Pancreas (tissue), 10 donors: ENCODE measurements around the gene CALM1. TPM values are rescaled to one million over a fixed set of nuclear protein-coding genes. Genes with fewer than 3 reads are reported as not detected.
A peak's percentile ranks its signal among the peaks of the same experiment; 100 is the strongest.

ENCODE experiments used
- ATAC-seq, 4 donors: fragments of 200-7000 bp; cut with Tn5 transposase; one replicate each; pipeline versions ENCODE4 v1.8.0 to v1.9.1; 2020; ENCODE audit warnings: mild to moderate bottlenecking in 4 of 4, moderate library complexity in 4 of 4
- DNase-seq, 6 donors: peaks; one replicate each; pipeline ENCODE4 v3.0.0-alpha.2; 2020
- FAIRE-seq: peaks from 2 replicates; lab custom pipeline; 2012; peaks lifted over from hg19 to GRCh38; lab: Jason Lieb, UNC
- H3K27ac ChIP-seq, 4 donors: fragments of 200-600 bp; sonication (generic); 1 replicate in 3 of 4; 2 replicates in 1 of 4; pipeline versions ENCODE4 v1.5.0 to v1.8.0; 2020
- H3K27me3 ChIP-seq, 4 donors: fragments of 200-600 bp; one replicate each; pipeline ENCODE4 v1.8.0; 2021
- H3K36me3 ChIP-seq, 3 donors: fragments of 200-600 bp; sonication (generic) in 1 of 3; one replicate each; pipeline versions ENCODE4 v1.5.0 to v1.8.0; 2020 to 2021
- H3K4me1 ChIP-seq, 3 donors: fragments of 200-600 bp; one replicate each; pipeline ENCODE4 v1.8.0; 2021
- H3K4me3 ChIP-seq, 4 donors: fragments of 200-600 bp; sonication (generic) in 2 of 4; one replicate each; pipeline versions ENCODE4 v1.5.0 to v1.8.0; 2020 to 2021
- H3K9me3 ChIP-seq, 4 donors: fragments of 200-600 bp; one replicate each; pipeline ENCODE4 v1.8.0; 2021
- CTCF ChIP-seq, 4 donors: fragments of 200-600 bp; sonication (generic) in 3 of 4; IDR thresholded peaks; one replicate each; pipeline versions ENCODE4 v1.5.0 to v1.8.0; 2021; ENCODE audit warnings: antibody characterized with exemption in 4 of 4
- WGBS, 2 donors: extraction: QIAGEN DNeasy Blood & Tissue Kit; methylation state at CpG; one replicate each; pipeline ENCODE4 v1.1.7; 2013; 5-methylcytosine and 5-hydroxymethylcytosine counted together
- intact Hi-C, 3 donors: fragments of 100-400 bp; cut with DNase I; formaldehyde crosslinking; loops; one replicate each; pipeline versions ENCODE4 v1.11.1 to v1.14.2; 2022
- polyA plus RNA-seq, 2 donors: library from polyadenylated mRNA; stranded (reverse); fragments of 200-250 nt; gene quantifications; one replicate each; pipeline ENCODE4 v1.2.3, GENCODE V29; 2013
- total RNA-seq, 6 donors: library from RNA; stranded (reverse); fragmentation: NEBNext Ultra II Directional in 4 of 6; extraction: Animal tissue kit (Norgen Biotek cat#: 25700) in 4 of 6; gene quantifications; one replicate each; pipeline versions ENCODE4 v1.2.1 to v1.2.4, GENCODE V29; 2021 to 2023
- donor health status: healthy with polysubstance abuse.
- donor health status: DM: no; HTN: no; CAD: no; lungs with moderate emphysema.
- donor health status: DM: no; HTN: no; CAD: no.
- donor health status: control.
- donor health status: control.
- donor health status: Bipolar disorder and iron deficiency.
- donor health status: DM: yes; HTN: yes; CAD: no.
- donor health status: DM: no; HTN: no; CAD: no.
- donor health status: DM: no; HTN: no; CAD: no.
- donor health status: DM: yes; HTN: yes; CAD: no.

CALM1 gene
- total and polyA plus RNA-seq, 8 donors: 104 to 181 (median 141) TPM

GRCh38 chr14:90378249-90378648 is 18.6 kb upstream of the CALM1 start:
- FAIRE-seq (no peak), ATAC-seq (no peak), DNase-seq (no peak)
- 79 to 89% methylated on average over 6 of the region's 6 CpGs for WGBS, 2 donors
- no peak for TF ChIP-seq CTCF (IDR thresholded peaks at IDR 0.05)
- H3K36me3 ChIP-seq: no peaks in the 10 kb centered on the region
- H3K27ac ChIP-seq: no peak overlapping the region
- H3K4me3 ChIP-seq: no peak overlapping the region
- no peaks in the 10 kb centered on the region for H3K9me3 ChIP-seq
- intact Hi-C loops: no loop called here
- peaks cover 0 to 14% (median 13%) of the 10 kb centered on the region in 3 donors for H3K4me1 ChIP-seq
- no peaks in the 10 kb centered on the region for H3K27me3 ChIP-seq

- FAIRE-seq (no peak), ATAC-seq (no peak), DNase-seq (no peak)
- no peak overlapping the region for H3K27ac ChIP-seq
- H3K9me3 ChIP-seq: no peaks in the 10 kb centered on the region
- H3K4me3 ChIP-seq: no peak overlapping the region
- intact Hi-C loops: no loop called here
- 29 to 38% methylated on average over 2 of the region's 2 CpGs for WGBS, 2 donors
- H3K4me1 ChIP-seq: peaks cover 0 to 14% (median 13%) of the 10 kb centered on the region in 3 donors
- no peaks in the 10 kb centered on the region for H3K36me3 ChIP-seq
- no peak for TF ChIP-seq CTCF (IDR thresholded peaks at IDR 0.05)
- H3K27me3 ChIP-seq: no peaks in the 10 kb centered on the region
These were observed 17.7 kb upstream of the CALM1 start for GRCh38 chr14:90379106-90379505.

GRCh38 chr14:90381011-90381786 is 15.6 kb upstream of the CALM1 start:
- FAIRE-seq (no peak), DNase-seq (peak in 4 of 6 donors; percentile 33 to 48 (median 39))

GRCh38 chr14:90381999-90382451 is 14.8 kb upstream of the CALM1 start:
- ATAC-seq: peak; percentile 29 to 50 (median 44)
- WGBS, 2 donors: 5 to 6% methylated on average over 13 of the region's 13 CpGs
- H3K36me3 ChIP-seq: no peaks in the 10 kb centered on the region
- FAIRE-seq: no peak
- intact Hi-C loops: no loop called here
- H3K4me1 ChIP-seq: peaks cover 0 to 19% (median 13%) of the 10 kb centered on the region in 3 donors
- H3K27me3 ChIP-seq: no peaks in the 10 kb centered on the region
- H3K9me3 ChIP-seq: no peaks in the 10 kb centered on the region
- H3K4me3 ChIP-seq: peak overlapping the region; percentile 26 to 53 (median 40)
- DNase-seq: peak; percentile 67 to 86 (median 78)
- peak overlapping the region; percentile 97 to 99 (median 99) for H3K27ac ChIP-seq
- TF ChIP-seq CTCF (IDR thresholded peaks at IDR 0.05): no peak

More at GRCh38 chr14:90381011-90381786, 15.6 kb upstream of the CALM1 start:
- 42 to 45% methylated on average over 8 of the region's 8 CpGs for WGBS, 2 donors
- Histone ChIP-seq H3K4me1 (peaks cover 0 to 19% (median 13%) of the 10 kb centered on the region in 3 donors), H3K27ac (peak overlapping the region; percentile 97 to 99 (median 99)), H3K4me3 (peak overlapping the region in 1 of 4 donors; percentile 53), H3K27me3 (no peaks in the 10 kb centered on the region), H3K9me3 (no peaks in the 10 kb centered on the region), H3K36me3 (no peaks in the 10 kb centered on the region)
- peak in 2 of 4 donors; percentile 9 to 24 for ATAC-seq
- intact Hi-C loops: no loop called here
- TF ChIP-seq CTCF (IDR thresholded peaks at IDR 0.05): no peak
